Neural cell (in vitro differentiated cells): ENCODE results near the gene SPATA31D4. TPM values are rescaled to one million over a fixed set of nuclear protein-coding genes. Genes with fewer than 3 reads are reported as not detected.
"Not testable (repeated sequence)": the region's sequence is repeated elsewhere in the genome, so short reads cannot be mapped to it uniquely, and the experiment has no call there.

ENCODE experiments used
- H2AFZ ChIP-seq: fragments of 200-600, 300-800 bp; sonication (generic), shearing (Covaris generic); 2 replicates; pipeline ENCODE4 v1.6.0; 2014; ENCODE audit warnings: low read depth, mild to moderate bottlenecking, antibody characterized with exemption, low read length, moderate library complexity
- H3F3A ChIP-seq: fragments of 200-600 bp; shearing (Covaris generic); 2 replicates; pipeline ENCODE4 v1.6.1; 2016; ENCODE audit warnings: mild to moderate bottlenecking, moderate library complexity, mixed read lengths, antibody characterized with exemption, low read length; ENCODE audit not compliant: insufficient read depth, poor library complexity, severe bottlenecking
- H3K27ac ChIP-seq: fragments of 200-600, 300-800 bp; sonication (generic), shearing (Covaris generic); 2 replicates; pipeline ENCODE4 v1.5.1; 2014; ENCODE audit warnings: mild to moderate bottlenecking, low read length, moderate library complexity
- H3K27me3 ChIP-seq: fragments of 300-800, 200-600 bp; sonication (generic), shearing (Covaris generic); 2 replicates; pipeline ENCODE4 v1.6.0; 2014; ENCODE audit warnings: mild to moderate bottlenecking, low read depth, low read length, moderate library complexity; ENCODE audit not compliant: insufficient read depth
- H3K36me3 ChIP-seq: fragments of 300-800, 200-600 bp; sonication (generic), shearing (Covaris generic); 2 replicates; pipeline ENCODE4 v1.5.1; 2014; ENCODE audit warnings: mild to moderate bottlenecking, antibody characterized with exemption, low read length, moderate library complexity; ENCODE audit not compliant: insufficient read depth
- H3K4me2 ChIP-seq: fragments of 300-800, 200-600 bp; sonication (generic), shearing (Covaris generic); 2 replicates; pipeline ENCODE4 v1.6.0; 2014; ENCODE audit warnings: mild to moderate bottlenecking, low read length
- H3K4me3 ChIP-seq: fragments of 300-800, 200-600 bp; sonication (generic), shearing (Covaris generic); 2 replicates; pipeline ENCODE4 v1.5.1; 2014; ENCODE audit warnings: mild to moderate bottlenecking, low read length, moderate library complexity
- H3K79me2 ChIP-seq: fragments of 200-600 bp; shearing (Covaris generic); replicated peaks from 2 replicates; pipeline ENCODE4 v1.6.0; 2014; ENCODE audit warnings: mild to moderate bottlenecking, low read length, moderate library complexity; ENCODE audit not compliant: insufficient read depth
- H3K9ac ChIP-seq: fragments of 300-800, 200-600 bp; sonication (generic), shearing (Covaris generic); 2 replicates; pipeline ENCODE4 v1.6.1; 2016; ENCODE audit warnings: mild to moderate bottlenecking, low read length, mixed read lengths
- H3K9me2 ChIP-seq: fragments of 200-600 bp; shearing (Covaris generic); 2 replicates; pipeline ENCODE4 v1.6.1; 2016; ENCODE audit warnings: mild to moderate bottlenecking, low read length, mixed read lengths; ENCODE audit not compliant: insufficient read depth
- H3K9me3 ChIP-seq: fragments of 200-600, 300-800 bp; sonication (generic), shearing (Covaris generic); 2 replicates; pipeline ENCODE4 v1.6.1; 2016; ENCODE audit warnings: mild to moderate bottlenecking, mixed run types, low read length, moderate library complexity, mixed read lengths
- H4K20me1 ChIP-seq: fragments of 200-600 bp; shearing (Covaris generic); 2 replicates; pipeline ENCODE4 v1.6.1; 2016; ENCODE audit warnings: mild to moderate bottlenecking, mixed run types; ENCODE audit not compliant: insufficient read depth
- EP300 ChIP-seq: fragments of 450-650 bp; conservative IDR thresholded peaks from 2 replicates; pipeline ENCODE4 v1.6.1; 2014; ENCODE audit warnings: antibody characterized with exemption, mild to moderate bottlenecking, moderate library complexity; ENCODE audit not compliant: poor library complexity, severe bottlenecking
- EZH2 ChIP-seq: fragments of 200-600, 300-800 bp; shearing (Covaris generic), sonication (generic); IDR thresholded peaks from 2 replicates; pipeline ENCODE4 v1.6.1; 2014; ENCODE audit warnings: antibody characterized with exemption, low read length, borderline replicate concordance, mild to moderate bottlenecking; ENCODE audit not compliant: insufficient read depth, poor library complexity, severe bottlenecking
- MXI1 ChIP-seq: fragments of 450-650 bp; conservative IDR thresholded peaks from 2 replicates; pipeline ENCODE4 v1.6.1; 2014; ENCODE audit warnings: antibody characterized with exemption, mild to moderate bottlenecking; ENCODE audit not compliant: poor library complexity, severe bottlenecking
- POLR2AphosphoS5 ChIP-seq: IDR thresholded peaks from 2 replicates; pipeline ENCODE4 v1.6.1; 2012
- RAD21 ChIP-seq: fragments of 450-650 bp; conservative IDR thresholded peaks from 2 replicates; pipeline ENCODE4 v1.6.1; 2014; ENCODE audit warnings: antibody characterized with exemption, mild to moderate bottlenecking, moderate library complexity
- SMC3 ChIP-seq: fragments of 450-650 bp; conservative IDR thresholded peaks from 2 replicates; pipeline ENCODE4 v1.6.1; 2014; ENCODE audit warnings: antibody characterized with exemption, mild to moderate bottlenecking, moderate library complexity; ENCODE audit not compliant: poor library complexity
- TAF1 ChIP-seq: IDR thresholded peaks from 2 replicates; pipeline ENCODE4 v1.6.1; 2012; ENCODE audit warnings: low read depth
- polyA plus RNA-seq: library from polyadenylated mRNA; depleted of rRNA; stranded (reverse); fragments of >200 nt; gene quantifications from 2 replicates; pipeline ENCODE4 v1.2.3, GENCODE V29; 2014
- TF ChIP-seq, protein P1 (sequence below): IDR thresholded peaks from 2 replicates; pipeline ENCODE4 v1.6.1; 2012; ENCODE audit warnings: borderline replicate concordance
- TF ChIP-seq, protein P2 (sequence below): fragments of 450-650 bp; IDR thresholded peaks from 2 replicates; pipeline ENCODE4 v1.5.1; 2014; ENCODE audit warnings: antibody characterized with exemption, mild to moderate bottlenecking, moderate library complexity; ENCODE audit not compliant: poor library complexity, severe bottlenecking

The SPATA31D4 gene
- polyA plus RNA-seq, 1 donor from 2014 or later, result not detected

DNA sequence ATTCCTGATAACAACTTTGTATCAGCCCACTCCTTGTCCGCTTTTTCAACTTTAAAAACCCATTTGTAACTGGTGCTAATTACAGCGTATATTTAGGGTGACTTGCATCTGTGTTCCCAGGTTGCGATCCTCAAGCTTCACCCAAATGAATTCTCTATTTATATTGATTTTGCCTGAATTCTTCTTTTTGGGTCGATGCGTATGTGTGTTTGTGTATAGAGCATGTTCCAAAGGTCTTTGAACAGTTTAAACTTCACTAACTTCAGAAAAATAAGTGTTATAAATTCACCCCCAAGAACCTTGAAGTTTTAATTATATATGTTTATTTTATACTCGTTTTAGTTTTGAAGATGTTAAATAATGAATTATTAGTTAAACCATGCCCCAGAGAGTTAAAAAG, 16.1 kb upstream of the SPATA31D4 start:
- no peaks in the 10 kb centered on the region for H3F3A ChIP-seq
- H3K36me3 ChIP-seq, result no peaks in the 10 kb centered on the region
- no peaks in the 10 kb centered on the region for H3K79me2 ChIP-seq
- no peaks in the 10 kb centered on the region for H3K9me3 ChIP-seq
- no peak overlapping the region for H3K9ac ChIP-seq
- no peak overlapping the region for H3K4me2 ChIP-seq
- no peak overlapping the region for H3K4me3 ChIP-seq
- H4K20me1 ChIP-seq, result no peaks in the 10 kb centered on the region
- H3K27me3 ChIP-seq, result no peaks in the 10 kb centered on the region
- no peak overlapping the region for H2AFZ ChIP-seq
- TF ChIP-seq SMC3 (no peak), RAD21 (no peak), TAF1 (no peak), EZH2 (no peak), MXI1 (no peak), POLR2AphosphoS5 (no peak), EP300 (no peak)
- TF ChIP-seq, protein P1, sequence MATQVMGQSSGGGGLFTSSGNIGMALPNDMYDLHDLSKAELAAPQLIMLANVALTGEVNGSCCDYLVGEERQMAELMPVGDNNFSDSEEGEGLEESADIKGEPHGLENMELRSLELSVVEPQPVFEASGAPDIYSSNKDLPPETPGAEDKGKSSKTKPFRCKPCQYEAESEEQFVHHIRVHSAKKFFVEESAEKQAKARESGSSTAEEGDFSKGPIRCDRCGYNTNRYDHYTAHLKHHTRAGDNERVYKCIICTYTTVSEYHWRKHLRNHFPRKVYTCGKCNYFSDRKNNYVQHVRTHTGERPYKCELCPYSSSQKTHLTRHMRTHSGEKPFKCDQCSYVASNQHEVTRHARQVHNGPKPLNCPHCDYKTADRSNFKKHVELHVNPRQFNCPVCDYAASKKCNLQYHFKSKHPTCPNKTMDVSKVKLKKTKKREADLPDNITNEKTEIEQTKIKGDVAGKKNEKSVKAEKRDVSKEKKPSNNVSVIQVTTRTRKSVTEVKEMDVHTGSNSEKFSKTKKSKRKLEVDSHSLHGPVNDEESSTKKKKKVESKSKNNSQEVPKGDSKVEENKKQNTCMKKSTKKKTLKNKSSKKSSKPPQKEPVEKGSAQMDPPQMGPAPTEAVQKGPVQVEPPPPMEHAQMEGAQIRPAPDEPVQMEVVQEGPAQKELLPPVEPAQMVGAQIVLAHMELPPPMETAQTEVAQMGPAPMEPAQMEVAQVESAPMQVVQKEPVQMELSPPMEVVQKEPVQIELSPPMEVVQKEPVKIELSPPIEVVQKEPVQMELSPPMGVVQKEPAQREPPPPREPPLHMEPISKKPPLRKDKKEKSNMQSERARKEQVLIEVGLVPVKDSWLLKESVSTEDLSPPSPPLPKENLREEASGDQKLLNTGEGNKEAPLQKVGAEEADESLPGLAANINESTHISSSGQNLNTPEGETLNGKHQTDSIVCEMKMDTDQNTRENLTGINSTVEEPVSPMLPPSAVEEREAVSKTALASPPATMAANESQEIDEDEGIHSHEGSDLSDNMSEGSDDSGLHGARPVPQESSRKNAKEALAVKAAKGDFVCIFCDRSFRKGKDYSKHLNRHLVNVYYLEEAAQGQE, result no peak
- TF ChIP-seq, protein P2, sequence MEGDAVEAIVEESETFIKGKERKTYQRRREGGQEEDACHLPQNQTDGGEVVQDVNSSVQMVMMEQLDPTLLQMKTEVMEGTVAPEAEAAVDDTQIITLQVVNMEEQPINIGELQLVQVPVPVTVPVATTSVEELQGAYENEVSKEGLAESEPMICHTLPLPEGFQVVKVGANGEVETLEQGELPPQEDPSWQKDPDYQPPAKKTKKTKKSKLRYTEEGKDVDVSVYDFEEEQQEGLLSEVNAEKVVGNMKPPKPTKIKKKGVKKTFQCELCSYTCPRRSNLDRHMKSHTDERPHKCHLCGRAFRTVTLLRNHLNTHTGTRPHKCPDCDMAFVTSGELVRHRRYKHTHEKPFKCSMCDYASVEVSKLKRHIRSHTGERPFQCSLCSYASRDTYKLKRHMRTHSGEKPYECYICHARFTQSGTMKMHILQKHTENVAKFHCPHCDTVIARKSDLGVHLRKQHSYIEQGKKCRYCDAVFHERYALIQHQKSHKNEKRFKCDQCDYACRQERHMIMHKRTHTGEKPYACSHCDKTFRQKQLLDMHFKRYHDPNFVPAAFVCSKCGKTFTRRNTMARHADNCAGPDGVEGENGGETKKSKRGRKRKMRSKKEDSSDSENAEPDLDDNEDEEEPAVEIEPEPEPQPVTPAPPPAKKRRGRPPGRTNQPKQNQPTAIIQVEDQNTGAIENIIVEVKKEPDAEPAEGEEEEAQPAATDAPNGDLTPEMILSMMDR, result no peak
- no peaks in the 10 kb centered on the region for H3K9me2 ChIP-seq
- H3K27ac ChIP-seq, result no peak overlapping the region

DNA sequence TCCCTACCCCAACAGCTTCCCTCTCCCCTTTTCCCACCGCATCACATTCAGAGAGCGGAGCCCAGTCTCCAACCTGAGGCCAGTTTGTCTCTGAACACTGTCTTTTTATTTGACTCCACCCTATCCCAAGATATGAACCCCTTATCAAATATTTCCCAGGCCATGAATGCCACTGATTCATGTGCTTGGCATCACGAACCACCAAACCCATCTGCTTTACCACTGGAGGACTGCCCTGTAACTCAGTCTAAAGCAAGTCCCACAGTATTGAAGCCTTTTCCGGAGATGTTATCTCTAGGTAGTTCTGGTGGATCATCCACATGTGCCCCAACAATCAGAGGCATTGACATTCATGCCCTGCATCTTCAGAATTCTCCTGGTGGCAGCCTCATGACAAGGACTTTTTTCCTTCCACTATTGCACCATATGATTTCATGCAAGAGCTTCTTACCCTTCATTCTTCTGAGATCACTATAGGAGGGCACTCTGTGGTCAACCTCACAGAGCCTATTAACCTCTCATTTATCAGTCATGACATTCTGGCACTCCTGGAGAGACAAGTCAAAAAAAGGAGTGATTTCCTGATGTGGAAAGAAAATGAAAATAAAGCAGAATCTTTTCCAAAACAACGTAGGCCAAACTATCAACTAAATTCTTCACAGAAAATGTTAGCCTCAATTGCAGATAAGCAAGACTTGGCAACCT, 12.3 kb upstream of the SPATA31D4 start:
- H3K27me3 ChIP-seq, result no peaks in the 10 kb centered on the region
- H4K20me1 ChIP-seq, result no peaks in the 10 kb centered on the region
- no peaks in the 10 kb centered on the region for H3K9me3 ChIP-seq
- H3K36me3 ChIP-seq, result no peaks in the 10 kb centered on the region
- no peaks in the 10 kb centered on the region for H3K79me2 ChIP-seq
- no peak overlapping the region for H3K27ac ChIP-seq
- H3F3A ChIP-seq, result no peaks in the 10 kb centered on the region
- no peaks in the 10 kb centered on the region for H3K9me2 ChIP-seq
- no peak overlapping the region for H3K4me2 ChIP-seq
- H2AFZ ChIP-seq, result no peak overlapping the region
- H3K9ac ChIP-seq, result no peak overlapping the region
- TF ChIP-seq RAD21 (no peak), MXI1 (no peak), EP300 (no peak), POLR2AphosphoS5 (no peak), TAF1 (no peak)
- TF ChIP-seq, protein P1, result no peak
- TF ChIP-seq, protein P2, result no peak
- no peak overlapping the region for H3K4me3 ChIP-seq

DNA sequence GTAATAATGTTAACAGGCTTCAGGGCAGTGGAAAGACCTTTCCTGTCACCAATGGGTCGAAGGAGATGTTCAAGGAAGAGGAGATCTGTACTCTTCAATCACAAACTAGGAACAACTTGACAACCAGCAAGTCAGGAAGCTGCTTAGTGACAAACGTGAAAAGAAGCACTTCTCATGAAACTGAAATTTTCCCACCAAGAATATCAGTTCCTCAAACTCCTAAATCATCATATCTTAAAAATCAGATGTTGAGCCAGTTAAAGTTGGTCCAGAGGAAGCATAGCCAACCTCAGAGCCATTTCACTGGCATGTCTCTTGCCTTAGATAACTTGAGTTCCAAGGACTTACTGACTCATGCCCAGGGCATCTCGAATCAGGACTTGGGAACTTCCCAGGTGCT, 9.7 kb upstream of the SPATA31D4 start:
- H2AFZ ChIP-seq, H3K4me2 ChIP-seq, H3K9ac ChIP-seq, H3K79me2 ChIP-seq, H4K20me1 ChIP-seq, H3K4me3 ChIP-seq, H3F3A ChIP-seq, H3K36me3 ChIP-seq, H3K9me3 ChIP-seq, H3K27ac ChIP-seq, H3K9me2 ChIP-seq, H3K27me3 ChIP-seq: not testable (repeated sequence)
